HL-60 (cell line): ENCODE measurements around the gene STXBP5.

Experiments used
- DNase-seq, 2 experiments: peaks; one replicate each; pipeline ENCODE4 v3.0.0-alpha.2; 2010 to 2020; ENCODE audit warnings: low read depth in 1 of 2, low spot score in 1 of 2
- H3K27ac ChIP-seq: fragments of 250-450 bp; sonication (Bioruptor Pico); replicated peaks from 2 replicates; pipeline ENCODE4 v1.5.1; 2020; ENCODE audit warnings: mild to moderate bottlenecking, moderate library complexity
- H3K27me3 ChIP-seq: fragments of 250-450 bp; sonication (Bioruptor Pico); 2 replicates; pipeline ENCODE4 v1.5.1; 2021; ENCODE audit warnings: mild to moderate bottlenecking, moderate library complexity; ENCODE audit not compliant: insufficient read depth, poor library complexity, severe bottlenecking
- H3K4me3 ChIP-seq: replicated peaks from 2 replicates; pipeline ENCODE4 v1.5.1; 2011; ENCODE audit warnings: mild to moderate bottlenecking, control low read depth, low read length; ENCODE audit not compliant: insufficient read depth
- CTCF ChIP-seq: IDR thresholded peaks from one replicate; pipeline ENCODE4 v1.5.1; 2011; ENCODE audit warnings: low read length, control low read depth, inconsistent platforms; ENCODE audit not compliant: insufficient read depth
- GABPA ChIP-seq: IDR thresholded peaks from 2 replicates; pipeline ENCODE4 v1.6.1; 2012; ENCODE audit warnings: low read depth
- POLR2AphosphoS5 ChIP-seq: IDR thresholded peaks from 2 replicates; pipeline ENCODE4 v1.6.1; 2012; ENCODE audit warnings: low read depth
- REST ChIP-seq: IDR thresholded peaks from 2 replicates; pipeline ENCODE4 v1.6.1; 2012; ENCODE audit warnings: low read depth; ENCODE audit not compliant: insufficient replicate concordance
- SPI1 ChIP-seq: IDR thresholded peaks from 2 replicates; pipeline ENCODE4 v1.6.1; 2012; ENCODE audit warnings: low read depth, mild to moderate bottlenecking, borderline replicate concordance

Gene STXBP5

DNA sequence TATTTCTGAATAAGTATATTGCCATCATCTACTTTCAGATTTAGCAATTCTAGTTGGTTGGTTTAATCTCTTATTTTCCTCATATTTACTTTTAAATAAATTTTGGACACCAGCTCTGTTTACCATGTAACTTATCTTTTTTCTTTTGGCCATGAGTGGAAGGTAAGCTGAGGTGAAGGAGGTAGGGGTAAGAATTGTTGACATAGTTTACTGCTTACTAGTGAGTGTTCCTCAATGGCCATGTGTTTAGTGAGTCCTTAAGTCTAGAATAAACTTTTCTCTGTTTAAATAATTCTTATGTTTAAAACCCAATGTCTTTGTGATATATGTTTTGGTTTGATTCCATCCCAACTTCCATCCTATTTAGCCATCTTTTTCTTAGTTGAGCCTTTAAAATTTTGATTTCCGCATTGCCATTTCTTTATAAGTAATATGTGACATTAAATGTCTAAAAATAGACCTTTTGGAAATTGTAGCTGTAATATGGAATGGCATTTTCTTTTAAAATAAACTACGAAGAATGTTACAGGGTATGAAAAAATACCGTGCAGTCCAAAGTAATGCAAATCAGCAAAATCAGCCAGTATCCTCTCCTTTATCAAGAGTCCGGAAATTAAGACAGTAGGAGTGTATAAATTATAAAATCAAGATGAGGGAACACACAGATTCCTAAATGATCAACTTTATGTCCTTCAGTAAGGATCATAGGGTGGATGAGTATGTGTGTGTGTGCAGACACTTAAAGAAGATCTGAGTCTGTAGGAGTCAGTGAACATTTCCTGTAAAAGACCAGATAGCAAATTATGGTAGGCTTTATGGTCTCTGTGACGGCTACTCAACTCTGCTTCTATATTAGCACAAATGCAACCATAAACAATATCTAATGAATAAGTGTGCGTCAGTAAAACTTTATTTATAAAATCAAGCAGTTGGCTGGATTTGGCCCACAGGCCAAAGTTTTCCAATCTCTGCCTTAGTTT lies 10.3 kb downstream of the STXBP5 start:
- DNase-seq: no peak
- Histone ChIP-seq H3K27me3 (no peaks in the 10 kb centered on the region), H3K4me3 (no peak overlapping the region), H3K27ac (no peak overlapping the region)
- TF ChIP-seq POLR2AphosphoS5 (no peak), REST (no peak)

DNA sequence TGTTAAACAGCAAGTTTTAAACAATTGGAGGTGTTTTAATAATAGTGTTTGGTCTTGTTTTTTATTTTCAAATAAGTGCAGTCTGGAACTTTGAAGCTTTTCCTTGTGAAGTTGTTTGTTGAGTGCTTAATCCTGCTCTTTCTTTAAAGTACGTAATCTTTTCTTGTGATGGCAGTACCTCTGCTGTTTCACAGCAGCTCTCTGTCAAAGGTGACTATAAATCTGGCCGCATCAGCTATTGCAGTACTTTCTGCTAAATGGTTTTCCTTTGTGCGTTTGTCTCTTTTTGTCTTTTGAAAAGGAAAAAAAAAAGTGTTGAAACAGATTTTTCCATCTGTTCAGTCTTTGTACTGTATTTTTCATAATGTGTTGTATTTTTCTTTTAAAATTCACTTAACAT lies 12.7 kb downstream of the STXBP5 start:
- H3K27ac ChIP-seq: no peak overlapping the region
- no peaks in the 10 kb centered on the region for H3K27me3 ChIP-seq
- no peak for DNase-seq
- no peak overlapping the region for H3K4me3 ChIP-seq
- TF ChIP-seq SPI1 (no peak), GABPA (no peak), REST (no peak), CTCF (no peak), POLR2AphosphoS5 (no peak)

DNA sequence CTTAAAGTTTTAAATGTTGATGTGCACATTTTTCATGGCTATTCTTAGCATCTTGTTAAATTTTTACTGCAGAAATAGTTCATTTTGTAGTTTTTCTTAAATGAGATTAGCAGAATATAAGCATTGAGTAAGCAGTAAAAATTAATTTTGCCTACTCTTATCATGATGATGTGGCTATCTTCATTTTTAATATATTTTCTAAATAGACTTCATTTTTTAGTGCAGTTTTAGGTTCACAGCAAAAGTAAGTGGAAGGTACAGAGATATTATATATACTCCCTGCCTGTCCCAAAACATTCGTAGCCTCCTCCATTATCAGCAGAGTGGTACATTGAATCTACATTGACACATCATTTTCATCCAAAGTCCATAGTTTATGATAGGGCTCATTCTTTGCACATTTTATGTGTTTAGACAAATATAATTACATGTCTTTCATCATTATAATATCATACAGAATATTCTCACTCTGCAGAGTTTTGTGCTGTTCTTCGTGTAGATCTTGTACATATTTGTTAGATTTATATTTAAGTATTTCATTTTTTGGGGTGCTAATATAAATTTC lies 13.7 kb downstream of the STXBP5 start:
- H3K4me3 ChIP-seq: no peak overlapping the region
- no peak for DNase-seq
- no peak for TF ChIP-seq SPI1
- no peak for TF ChIP-seq REST
- no peak for TF ChIP-seq POLR2AphosphoS5
- no peak for TF ChIP-seq CTCF
- no peak for TF ChIP-seq GABPA
- H3K27ac ChIP-seq: no peak overlapping the region
- no peaks in the 10 kb centered on the region for H3K27me3 ChIP-seq
